ENCODE results near the gene C6orf89.

C6orf89 gene

DNA sequence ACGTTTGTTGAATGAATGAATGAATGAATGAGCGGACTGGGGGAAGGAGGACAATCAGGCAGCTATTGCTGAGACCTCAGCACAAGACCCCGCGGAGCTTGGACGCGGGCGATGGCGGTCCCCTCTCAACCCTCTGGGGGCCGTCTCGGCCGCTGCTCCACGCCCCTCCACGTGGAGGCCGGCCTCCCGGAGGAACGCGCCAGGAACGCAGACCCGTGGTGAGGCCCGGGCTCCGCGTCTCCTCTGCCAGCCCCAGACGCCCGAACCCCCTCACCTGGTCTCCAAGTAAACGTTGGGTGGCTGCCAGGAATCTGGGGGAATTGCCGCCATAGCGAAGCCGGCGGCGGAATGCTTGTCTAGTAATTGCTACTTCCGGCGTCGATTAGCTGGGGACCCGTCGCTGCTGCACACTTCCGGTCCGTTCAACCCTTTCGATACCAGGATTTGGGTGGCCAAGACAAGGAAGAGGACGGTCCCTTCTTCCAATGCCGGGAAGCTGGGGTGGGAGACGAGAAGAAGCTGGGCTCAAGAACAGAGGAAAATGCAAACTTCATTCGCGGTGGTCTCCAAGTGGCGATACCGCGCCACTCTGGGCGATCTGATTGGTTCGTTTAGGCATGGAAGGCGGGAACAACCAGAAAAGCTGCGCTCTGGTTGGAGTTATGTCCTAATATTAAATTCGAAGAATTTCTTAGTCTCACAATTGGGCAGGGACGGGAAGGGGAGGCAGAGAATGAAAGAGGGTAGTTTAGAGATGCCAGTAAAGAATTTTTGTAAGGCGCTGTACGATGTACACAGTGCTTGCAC lies 11.1 kb upstream of the C6orf89 start, which contains the start of gene PPIL1:
Gene PPIL1 (minus strand): TSS at position 361 of the 807 bp plus-strand sequence. CDS start 31 bp downstream, at position 330.
- peak; percentile 92 for DNase-seq (ENCODE audit: low spot score)
- TF ChIP-seq, protein P1, sequence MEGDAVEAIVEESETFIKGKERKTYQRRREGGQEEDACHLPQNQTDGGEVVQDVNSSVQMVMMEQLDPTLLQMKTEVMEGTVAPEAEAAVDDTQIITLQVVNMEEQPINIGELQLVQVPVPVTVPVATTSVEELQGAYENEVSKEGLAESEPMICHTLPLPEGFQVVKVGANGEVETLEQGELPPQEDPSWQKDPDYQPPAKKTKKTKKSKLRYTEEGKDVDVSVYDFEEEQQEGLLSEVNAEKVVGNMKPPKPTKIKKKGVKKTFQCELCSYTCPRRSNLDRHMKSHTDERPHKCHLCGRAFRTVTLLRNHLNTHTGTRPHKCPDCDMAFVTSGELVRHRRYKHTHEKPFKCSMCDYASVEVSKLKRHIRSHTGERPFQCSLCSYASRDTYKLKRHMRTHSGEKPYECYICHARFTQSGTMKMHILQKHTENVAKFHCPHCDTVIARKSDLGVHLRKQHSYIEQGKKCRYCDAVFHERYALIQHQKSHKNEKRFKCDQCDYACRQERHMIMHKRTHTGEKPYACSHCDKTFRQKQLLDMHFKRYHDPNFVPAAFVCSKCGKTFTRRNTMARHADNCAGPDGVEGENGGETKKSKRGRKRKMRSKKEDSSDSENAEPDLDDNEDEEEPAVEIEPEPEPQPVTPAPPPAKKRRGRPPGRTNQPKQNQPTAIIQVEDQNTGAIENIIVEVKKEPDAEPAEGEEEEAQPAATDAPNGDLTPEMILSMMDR (IDR thresholded peaks at IDR 0.05; ENCODE audit: extremely low read depth, missing control alignments): no peak

DNA sequence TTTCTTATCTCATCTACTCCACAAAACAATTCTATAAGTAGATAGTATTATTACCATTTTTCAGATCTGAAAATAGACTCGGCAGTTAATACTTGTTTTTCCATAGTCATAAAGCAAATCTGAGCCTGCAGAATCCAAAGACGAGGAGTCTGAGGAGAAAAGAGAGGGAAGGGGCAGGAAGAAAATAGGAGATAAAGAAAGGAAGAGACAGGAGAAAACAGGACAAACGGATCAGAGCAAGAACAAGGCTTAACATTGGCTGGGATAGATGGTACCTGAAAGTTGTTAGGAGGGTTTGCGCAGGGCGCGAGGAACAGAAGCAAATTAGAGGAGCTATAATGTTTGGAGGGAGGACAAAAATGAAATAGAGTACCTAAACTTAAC lies 10.5 kb upstream of the C6orf89 start:
- DNase-seq (ENCODE audit: low spot score): no peak
- TF ChIP-seq, protein P1 (IDR thresholded peaks at IDR 0.05; ENCODE audit: extremely low read depth, missing control alignments): no peak

DNA sequence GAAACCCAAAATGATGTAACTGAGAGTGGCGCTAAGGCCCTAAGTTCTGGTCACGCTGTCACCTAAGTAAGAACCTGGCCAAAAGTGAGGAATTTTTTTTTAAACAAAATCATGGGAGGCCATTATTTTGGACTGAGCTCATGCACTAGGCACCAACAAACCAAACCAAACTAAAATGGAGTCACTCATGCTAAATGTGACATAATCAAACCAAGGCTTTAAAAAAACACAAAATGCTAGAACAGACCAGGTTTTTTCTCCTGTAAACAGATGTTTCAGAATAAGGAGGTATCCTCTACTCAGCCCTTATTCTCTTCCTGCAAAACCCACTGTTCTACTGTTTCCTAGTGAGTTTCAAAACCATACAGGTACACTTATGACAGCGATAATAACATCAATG lies 1.1 kb upstream of the C6orf89 start:
- TF ChIP-seq, protein P1 (IDR thresholded peaks at IDR 0.05; ENCODE audit: extremely low read depth, missing control alignments): no peak

DNA sequence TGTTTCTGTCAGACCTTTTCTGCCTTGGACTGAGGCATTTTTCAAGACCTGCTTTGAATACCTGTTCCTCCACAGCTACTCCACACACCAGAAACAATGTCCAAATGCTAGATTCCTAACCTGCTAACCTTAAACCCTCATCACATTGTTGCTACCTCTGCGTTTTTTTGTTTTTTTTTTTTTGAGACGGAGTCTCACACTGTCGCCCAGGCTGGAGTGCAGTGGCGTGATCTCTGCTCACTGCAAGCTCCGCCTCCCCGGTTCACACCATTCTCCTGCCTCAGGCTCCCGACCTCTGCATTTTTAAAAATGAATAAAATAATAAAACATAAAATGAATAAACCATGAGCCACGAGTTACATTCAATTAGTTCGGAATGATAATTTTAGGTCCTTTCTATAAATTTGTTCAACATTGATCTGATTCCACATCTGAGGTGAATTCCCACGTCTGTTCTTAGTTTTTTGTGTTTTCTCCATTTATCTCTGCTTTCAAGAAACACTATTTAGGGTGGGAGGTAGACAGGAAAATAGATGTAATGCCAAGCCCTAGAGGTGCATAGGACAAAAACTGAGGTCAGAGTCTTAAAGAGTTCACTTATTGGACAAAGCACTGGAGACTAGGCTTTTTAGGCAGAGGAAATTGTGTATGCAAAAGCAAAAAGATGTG lies 1.3 kb downstream of the C6orf89 start:
- TF ChIP-seq, protein P1 (IDR thresholded peaks at IDR 0.05; ENCODE audit: extremely low read depth, missing control alignments): no peak
- DNase-seq (ENCODE audit: low spot score): no peak

More for the DNA sequence above, 1.1 kb upstream of the C6orf89 start:
- no peak for DNase-seq (ENCODE audit: low spot score)

DNA sequence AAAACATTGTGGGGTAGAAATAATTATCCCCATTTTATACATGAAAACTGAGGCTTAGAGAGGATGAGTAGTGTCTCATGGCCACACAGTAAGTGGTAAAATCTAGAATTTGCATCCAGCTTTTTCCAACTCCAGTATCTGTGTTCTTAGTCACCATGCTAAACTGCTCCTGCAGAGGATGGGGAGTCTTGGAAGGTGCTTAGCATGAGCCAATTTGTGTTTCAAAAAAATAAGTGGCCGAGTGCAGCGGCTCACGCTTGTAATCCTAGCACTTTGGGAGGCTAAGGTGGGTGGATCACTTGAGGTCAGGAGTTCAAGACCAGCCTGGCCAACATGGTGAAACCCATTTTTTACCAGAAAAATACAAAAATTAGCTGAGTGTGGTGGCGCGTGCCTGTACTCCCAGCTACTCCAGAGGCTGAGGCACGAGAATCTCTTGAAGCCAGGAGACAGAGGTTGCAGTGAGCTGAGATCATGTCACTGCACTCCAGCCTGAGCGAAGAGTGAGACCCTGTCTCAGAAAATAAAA lies 2.4 kb downstream of the C6orf89 start:
- DNase-seq (ENCODE audit: low spot score): no peak
- TF ChIP-seq, protein P1 (IDR thresholded peaks at IDR 0.05; ENCODE audit: extremely low read depth, missing control alignments): no peak

DNA sequence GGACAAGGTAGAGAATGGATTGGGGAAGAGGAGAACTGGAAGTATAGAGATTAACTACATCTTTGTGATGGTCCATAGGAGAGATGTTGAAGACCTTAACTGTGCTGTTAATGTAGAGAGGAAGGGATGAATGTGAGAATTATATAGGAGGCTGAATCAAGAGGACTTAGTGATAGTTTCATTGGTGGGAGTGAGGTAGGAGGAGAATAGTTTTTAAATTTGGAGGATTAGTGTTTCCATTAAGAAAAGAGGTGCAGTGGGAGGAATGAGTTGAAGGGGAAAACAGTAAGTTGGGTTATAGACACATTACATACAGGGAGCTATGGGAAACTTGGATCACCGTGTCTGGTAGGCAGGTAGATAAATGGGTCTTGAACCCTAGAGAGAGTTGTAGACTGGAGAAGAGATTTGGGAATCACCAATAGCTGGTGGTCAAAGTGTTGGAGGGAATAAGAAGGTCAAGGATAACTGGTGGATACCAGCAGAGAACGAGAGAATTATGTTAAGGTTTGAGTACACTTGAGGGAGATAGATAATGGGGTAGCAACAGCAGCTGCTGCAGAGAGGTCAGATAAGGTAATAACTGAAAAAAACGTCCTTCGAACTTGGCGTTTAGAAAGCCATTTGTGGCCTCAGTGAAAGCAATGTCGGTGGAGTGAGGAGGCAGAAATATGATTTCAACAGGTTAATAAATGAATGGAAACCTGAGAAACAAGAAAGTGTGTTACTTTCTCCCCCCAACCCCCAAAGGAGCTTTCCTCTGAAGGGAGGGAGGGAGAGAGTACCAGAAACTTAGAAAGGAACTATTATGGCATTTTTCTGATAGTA lies 3.1 kb downstream of the C6orf89 start:
- TF ChIP-seq, protein P1 (IDR thresholded peaks at IDR 0.05; ENCODE audit: extremely low read depth, missing control alignments): no peak
- DNase-seq (ENCODE audit: low spot score): peak; percentile 29
